HG03039 (cell line): ENCODE data around the gene GMCL1.
"Not testable (repeated sequence)": the region's sequence is repeated elsewhere in the genome, so short reads cannot be mapped to it uniquely, and the experiment has no call there.

Experiments used
- ATAC-seq: cut with Tn5 transposase; IDR thresholded peaks from one replicate; pipeline ENCODE4 v1.9.1; 2021; ENCODE audit warnings: mild to moderate bottlenecking, moderate library complexity; ENCODE audit not compliant: unreplicated experiment

The GMCL1 gene

DNA sequence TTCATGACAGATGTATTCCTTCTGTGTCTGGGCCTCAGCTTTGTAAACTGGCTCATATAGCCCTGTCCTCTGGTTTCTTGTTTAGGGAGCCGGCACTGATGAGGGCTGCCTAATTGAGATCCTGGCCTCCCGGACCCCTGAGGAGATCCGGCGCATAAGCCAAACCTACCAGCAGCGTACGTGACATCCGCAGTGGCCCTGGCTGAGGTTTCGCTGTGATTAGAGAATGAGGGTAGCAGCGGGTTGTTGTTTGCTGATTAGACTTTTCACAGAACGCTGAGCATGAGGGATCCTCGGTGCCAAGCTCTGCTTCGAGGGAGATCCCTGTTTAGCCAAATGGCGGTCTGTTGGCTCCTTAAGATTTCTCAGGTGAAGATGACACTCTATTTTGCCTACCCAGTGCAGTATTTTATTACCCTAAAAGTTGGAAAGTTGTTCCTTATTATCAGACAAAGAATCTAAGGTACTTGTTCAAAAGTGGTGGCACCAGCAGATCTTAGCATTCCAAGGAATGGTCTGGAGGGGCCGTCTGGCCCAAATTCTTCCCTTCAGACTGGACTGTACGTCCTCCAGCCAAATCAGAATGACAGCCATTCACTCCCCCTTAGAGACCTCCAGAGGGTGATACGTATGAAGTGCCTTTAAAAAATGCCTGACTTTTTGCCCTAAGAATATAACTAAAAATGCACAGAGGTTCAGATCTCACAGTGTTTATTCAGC, 21.5 kb upstream of the GMCL1 start:
- ATAC-seq = no peak

DNA sequence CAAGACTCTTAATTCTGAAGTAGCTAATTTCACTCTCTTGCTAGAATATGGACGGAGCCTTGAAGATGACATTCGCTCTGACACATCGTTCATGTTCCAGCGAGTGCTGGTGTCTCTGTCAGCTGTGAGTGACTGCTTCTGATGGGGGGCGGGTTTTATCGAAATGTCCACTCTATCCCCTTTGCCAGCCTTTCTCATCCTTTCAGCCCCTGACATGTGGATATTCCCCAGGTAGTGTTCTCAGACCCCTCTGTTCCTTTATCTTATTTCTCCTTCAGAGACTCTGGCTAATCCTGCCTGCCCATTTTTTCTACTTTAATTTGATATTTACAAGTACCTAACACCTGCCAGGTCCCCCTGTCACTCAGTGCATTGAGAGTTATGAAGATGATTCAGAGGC, 18.9 kb upstream of the GMCL1 start:
- no peak for ATAC-seq

DNA sequence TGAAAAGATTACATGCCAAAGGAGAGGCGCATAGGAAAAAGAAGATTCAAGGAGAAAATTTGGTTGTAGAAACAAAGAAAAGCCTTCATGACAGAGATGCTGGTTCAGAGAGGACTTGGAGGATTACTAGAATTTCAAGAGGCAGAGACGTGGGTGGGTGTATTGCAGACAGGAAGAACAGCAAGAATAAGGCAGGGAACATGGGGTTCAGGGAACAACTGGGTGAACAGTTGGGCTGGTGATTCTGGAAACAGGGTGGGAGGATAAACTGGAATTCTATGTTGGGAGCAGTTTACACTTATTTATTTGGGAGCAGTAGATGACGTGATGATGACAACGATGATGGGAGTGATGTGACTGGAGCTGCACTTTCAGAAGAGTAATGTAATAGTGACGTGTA, 18.4 kb upstream of the GMCL1 start:
- no peak for ATAC-seq

DNA sequence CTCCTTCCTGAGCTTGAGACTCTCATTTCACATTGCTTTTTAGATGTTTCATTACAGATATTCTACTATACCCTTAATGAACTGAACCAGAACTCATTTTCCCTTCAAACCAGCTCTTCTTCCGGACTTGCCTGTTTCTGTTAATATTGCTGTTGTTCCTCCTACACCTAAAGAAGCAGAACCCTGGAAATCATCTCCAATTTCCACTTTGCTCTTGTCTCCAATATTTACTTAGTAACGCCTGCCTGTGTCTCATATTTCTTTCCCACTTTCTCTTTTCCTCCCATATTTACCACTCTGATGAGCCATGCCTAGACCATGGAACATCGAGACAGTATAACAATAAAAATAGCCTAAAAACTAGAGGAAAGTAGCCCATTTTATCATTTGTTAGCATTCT, 17.9 kb upstream of the GMCL1 start:
- ATAC-seq = no peak

DNA sequence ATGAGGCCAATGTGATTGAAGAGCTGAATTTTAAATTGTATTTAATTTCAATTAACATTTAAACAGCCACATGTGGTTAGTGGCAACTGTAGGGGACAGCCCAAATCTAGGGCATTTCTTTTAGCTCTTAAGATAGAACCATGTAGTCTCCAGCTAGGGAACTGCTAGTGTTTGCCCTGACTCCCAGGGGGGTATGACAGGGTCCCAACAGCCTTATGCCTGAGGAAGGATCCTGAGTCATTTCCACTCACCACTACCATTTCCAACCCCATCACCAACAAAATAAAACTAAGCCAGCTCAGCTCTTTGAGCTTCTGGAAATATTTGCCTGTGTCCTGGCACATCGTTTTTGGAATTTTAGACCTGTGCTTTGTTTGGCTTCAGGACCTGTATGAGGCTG, 13.7 kb upstream of the GMCL1 start:
- no peak for ATAC-seq

DNA sequence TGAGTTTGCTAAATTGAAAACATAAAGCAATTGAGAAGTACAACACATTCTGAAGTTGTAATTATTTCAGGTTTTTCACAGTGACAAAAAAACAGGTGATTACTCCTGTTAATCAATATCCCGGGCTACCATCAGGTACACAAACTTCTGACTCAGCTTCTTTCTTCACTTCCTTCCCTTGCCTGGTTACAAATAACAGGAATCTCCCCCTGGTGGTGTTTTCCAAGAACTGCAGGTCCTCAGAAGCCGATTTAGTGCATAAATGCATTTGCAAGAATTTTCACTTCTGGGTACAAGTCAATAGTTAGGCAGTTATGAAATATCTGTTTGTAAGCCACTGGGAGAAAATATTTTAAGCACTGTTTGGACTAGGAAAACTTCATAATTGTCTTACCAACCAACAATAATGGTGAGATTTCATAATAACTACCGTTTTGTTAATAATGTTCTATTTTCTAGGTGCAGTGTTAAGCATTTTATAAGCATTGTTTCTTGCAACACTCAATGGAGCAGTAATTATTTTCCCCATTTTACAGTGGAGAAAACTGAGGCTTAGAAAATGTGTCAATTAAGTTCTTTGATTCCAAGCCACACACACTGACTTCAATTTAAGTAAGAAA, 12.4 kb upstream of the GMCL1 start:
- no peak for ATAC-seq

DNA sequence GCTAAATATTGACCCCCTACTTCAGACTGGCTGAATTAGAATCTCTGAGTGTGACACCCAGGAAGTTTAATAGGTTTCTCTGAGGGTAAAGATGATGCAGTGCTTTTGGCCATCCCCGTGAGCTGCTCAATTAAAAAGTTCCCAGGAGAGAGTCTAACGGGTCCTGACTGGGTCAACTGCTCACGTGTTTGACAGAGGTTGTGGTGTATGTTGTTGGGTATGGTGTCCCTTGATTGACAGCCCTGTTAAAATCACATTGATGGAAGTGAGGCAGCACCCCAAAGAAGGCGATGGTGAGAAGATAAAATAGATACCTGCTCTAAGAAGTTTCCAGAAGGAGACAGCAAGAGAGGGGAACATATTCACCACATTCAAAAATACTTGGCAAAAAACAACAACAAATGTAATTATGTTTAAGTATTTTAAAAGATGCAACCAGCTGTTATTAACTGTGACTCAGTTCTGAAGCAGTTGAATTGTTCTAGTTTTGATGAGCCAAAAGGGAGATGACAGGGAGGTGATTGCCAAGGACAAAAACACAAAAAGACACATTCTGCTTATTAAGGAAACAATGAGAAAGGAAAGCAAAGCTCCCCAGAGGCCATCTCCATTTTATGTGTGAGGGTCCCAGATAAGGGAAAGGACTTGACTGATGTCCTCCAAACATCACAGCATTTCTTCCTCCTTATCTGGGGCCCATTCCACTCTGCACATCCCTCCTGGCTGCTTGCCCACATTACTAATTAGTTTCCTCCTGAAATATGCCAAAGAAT, 11.5 kb upstream of the GMCL1 start:
- no peak for ATAC-seq

DNA sequence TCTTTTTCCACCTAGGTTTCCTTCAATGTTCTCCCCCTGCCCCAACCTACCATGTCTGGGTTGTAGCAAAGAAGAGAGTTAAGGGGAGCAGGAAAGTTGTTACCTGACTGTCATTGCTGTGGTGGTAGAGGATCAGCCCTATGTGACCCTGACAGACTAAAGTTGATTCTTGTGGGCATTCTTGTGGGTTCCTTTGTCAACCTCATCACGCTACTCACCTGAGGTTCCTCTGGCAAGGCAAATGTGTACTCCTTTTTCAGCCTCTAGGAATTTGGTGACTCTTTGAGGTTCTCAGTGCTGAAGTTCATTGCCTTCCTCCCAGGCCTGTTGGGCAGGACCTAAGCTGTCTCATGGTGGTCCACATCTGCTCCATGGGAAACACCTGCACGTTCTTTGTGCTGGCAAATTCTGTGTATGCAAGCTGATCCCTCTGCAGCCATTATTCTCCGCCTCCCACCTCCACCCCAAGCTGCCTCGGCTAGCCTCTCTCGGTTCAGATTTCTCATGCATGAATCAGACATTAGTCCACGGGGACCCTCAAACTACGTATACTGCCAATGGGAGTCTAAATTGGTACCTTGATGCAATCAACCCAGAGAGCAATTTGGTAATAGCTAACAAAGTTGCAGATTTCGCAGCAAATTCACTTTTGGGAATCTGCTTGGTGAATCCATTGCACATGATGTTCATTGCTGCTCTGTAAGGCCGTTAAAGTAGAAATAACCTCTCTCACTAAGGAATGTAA, 1.5 kb upstream of the GMCL1 start:
- ATAC-seq = no peak

DNA sequence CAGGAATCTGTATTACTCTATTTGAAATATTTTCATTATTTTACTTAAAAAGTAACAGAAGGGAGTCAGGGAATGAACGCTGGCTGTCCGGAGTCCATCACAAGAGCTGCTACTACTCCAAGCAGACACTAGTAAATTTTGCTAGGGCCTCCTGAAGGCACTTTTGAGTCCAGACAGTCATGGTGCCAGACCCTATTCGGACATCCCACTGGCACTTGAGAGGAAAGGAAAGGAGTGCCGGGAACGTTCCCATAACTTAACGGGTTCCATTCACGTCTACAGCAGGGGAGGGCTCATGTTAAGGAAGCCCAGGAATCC, 563 bp upstream of the GMCL1 start:
- no peak for ATAC-seq

DNA sequence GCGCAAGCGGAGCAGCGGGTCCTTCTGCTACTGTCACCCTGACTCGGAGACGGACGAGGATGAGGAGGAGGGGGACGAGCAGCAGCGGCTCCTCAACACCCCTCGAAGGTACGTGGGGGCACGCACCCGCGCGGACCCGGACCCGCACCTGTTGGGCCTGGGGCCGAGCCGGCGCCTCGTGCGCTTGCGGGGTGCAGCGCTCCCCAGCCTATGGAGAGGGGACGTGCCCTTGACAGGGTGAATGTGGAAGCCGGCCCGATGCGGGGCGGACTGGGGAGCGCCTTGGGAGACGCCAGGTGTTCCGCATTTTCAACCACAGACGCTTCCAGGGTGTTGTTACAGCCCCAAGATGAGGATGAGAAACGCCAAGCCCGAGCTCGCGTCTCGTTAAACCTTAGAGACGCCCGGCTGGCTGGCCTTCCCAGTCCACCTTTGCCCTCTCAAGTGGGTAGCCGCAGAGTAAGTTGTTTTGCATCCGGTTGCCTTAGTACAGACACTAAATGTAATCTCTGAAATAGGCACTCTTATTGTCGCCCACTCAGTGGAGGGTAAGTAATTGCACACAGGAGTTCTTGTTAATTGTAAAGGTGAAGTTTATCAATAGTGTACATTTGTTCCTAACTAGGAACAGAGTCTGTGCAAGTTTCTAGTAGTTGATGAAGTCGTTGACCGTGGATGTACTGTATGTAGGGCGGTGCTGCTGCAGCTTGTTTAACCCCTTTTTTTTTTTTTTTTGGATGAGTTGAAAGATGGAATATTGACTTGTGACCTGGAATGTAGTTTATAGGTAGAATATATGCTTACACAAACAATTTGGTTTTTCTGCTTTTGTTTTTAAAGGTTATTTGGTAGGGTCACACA, 815 bp downstream of the GMCL1 start:
- ATAC-seq = peak; percentile 19

DNA sequence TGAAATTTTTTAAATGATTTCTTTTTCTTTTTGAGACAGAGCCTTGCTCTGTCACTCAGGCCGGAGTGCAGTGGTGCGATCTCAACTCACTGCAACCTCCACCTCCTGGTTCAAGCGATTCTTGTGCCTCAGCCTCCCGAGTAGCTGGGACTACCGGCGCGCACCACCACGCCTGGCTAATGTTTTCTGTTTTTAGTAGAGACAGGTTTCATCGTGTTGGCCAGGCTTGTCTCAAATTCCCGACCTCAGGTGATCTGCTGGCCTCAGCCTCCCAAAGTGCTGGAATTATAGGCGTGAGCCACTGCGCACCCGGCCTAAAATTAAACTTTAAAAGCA, 1.4 kb downstream of the GMCL1 start:
- not testable (repeated sequence) for ATAC-seq

DNA sequence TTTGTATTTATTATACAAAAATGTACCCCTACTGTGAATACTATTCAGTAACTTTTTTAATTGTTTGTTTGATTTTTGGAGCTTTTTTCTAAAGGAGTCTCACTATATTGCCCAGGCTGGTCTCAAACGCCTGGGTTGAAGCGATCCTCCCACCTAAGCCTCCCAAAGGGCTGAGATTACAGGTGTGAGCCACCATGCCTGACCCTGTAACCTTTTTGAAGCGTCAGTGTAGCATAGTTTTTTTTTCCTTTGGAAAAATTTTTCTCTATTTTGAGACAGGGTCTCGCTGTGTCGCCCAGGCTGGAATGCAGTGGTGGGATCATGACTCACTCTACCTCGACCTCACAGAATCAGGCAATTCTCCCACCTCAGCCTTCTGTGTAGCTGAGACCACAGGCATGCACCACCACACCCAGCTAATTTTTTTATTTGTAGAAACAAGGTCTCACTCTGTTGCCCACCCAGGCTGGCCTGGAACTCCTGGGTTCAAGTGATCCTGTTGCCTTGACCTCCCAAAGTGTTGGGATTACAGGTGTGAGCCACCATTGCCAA, 2.0 kb downstream of the GMCL1 start:
- no peak for ATAC-seq

DNA sequence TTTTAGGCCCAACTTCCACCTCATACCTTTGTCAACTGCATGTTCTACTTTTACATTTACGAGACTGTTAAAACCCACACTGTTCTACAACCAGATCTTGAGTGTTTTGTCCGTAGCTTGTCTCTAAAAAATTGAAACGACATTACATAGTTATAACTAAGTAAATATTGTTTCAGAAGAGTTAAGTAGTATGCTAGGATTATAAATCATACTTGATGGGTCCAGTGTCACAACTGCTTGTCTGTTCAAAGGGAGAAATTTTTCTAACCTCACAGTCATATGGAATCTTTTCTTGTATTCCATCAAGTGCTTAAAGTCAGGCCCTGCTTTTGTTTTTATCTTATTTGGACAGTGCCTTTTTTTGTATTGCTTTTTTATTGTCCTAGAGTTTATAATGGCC, 4.3 kb downstream of the GMCL1 start:
- ATAC-seq = no peak

DNA sequence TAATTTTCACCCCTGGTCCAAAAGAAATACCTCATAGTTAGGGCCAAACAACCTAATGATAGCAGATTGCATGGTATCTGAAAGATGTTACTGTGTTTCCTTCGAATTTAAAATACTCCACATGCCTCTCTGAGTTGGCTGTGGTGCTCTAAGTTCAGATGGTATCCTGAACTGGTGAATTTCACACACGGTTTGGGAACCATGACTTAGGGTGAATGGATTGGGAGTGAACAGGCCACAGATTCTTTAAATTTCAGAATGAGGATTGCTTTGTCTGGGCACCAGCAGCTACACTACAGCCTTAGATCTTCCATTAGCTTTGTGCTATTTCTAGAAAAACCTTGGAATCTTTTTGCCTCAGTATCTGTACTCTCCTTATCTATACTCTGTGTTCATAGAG, 6.2 kb downstream of the GMCL1 start:
- ATAC-seq = no peak

DNA sequence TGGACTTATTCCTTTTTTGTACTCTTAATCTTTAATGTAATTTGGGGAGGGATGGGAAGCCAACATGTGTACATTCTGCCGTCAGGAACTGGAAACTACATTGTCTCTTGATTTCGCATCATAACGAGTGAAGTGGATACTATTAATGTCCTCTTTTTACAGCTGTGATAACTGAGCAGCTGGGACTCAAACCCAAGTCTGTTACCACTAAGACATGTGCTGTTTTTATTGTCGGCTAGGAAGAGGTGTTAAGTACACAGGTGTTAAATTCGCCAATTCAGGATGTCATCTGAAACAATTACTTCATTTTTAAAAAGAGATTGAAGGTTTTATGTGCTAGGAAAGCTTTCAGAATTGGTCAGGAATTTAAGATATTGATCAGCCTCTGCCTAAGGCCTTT, 6.9 kb downstream of the GMCL1 start:
- no peak for ATAC-seq

DNA sequence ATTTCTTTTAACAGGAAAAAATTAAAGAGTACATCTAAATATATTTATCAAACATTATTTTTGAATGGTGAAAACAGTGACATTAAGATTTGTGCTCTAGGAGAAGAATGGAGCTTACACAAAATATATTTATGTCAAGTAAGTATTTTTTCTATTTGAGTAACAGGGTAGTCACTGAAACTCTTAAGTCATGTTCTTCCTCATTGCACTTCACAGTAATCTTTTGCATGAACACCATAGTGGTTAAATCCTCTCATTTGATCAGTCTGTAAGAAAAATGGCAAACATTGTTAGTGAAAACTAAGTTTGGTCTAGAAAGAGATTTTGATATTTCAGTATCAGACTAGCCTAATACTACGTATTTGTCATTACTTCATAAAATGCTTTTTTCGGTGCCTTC, 8.1 kb downstream of the GMCL1 start:
- ATAC-seq = no peak

DNA sequence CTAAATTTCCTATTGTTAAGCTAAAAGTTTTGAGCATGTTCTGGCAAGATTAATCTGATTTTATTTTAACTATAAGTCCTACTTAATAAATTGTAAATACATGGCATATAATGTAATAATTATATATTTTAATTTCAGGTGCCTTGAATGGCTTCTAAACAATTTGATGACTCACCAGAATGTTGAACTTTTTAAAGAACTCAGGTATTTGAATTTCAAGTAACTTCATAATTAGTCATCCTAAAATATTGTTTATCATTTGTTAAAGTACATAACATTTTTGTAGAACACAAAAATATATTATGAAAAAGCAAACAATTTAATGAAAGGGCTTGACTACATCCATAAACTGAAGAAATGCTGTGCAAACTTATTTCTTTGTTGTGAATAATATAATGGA, 14.5 kb downstream of the GMCL1 start:
- ATAC-seq = no peak

DNA sequence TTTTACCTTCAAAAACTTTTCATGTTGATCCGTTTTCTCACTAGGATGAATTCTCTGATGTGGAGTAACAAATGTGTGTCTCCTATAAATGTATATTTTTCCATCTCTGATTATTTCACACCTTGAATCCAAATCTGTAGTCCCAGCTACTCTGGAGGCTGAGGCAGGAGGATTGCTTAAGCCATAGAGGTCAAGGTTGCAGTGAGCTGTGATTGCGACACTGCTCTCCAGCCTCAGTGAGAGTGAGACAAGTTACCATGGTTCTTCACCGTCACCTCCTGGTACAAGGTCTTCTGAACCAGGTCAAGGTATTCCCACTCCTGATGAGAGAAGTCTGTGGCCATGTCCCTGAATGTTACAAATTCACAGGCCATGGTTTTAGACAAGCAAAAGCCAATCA, 15.1 kb downstream of the GMCL1 start:
- no peak for ATAC-seq

DNA sequence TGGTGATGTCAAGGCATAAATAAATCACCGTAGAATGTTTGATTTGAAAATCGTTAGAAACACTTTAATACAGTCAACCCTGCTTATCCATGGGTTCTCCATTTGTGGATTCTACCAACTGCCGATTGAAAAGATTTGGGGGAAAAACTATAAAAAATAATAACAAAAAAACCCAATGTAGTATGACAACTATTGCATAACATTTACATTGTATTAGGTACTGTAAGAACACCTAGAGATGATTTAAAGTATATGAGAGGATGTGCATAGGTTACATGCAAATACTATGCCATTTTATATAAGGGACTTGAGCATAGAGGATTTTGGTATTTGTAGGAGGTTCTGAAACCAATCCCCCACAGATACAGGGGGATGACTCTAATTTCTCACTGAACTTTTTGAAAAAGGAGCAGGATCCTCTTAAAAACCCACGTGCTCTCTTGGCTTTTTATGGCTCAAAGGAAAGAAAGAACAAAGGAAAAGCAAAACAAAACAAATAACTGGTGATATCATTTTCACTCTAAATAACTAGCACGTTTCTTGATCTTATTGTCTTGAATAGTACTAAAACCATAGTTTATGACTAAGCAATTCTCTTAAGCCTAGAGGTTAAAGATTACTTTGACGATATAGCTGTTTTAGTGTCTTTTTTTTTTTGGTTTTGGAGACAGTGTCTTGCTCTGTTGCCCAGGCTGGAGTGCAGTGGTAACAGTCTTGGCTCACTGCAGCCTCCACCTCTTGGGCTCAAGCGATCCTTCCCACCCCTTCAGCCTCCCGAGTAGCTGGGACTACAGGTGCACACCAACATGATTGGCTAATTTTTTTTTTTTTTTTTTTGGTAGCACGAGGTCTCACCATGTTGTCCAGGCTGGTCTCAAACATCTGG, 17.0 kb downstream of the GMCL1 start:
- no peak for ATAC-seq
